Fibroblast of mammary gland (primary cell): ENCODE data around the gene RAB13.
A peak's percentile ranks its signal among the peaks of the same experiment; 100 is the strongest.
"Not testable (repeated sequence)": the region's sequence is repeated elsewhere in the genome, so short reads cannot be mapped to it uniquely, and the experiment has no call there.

Experiments used
- DNase-seq: peaks from one replicate; pipeline ENCODE4 v3.0.0-alpha.2; 2010; ENCODE audit warnings: low read depth
- H3K4me3 ChIP-seq: 2 replicates; pipeline ENCODE4 v1.5.1; 2011; ENCODE audit warnings: low read depth, mild to moderate bottlenecking, low read length, moderate library complexity; ENCODE audit not compliant: control insufficient read depth
- CTCF ChIP-seq: conservative IDR thresholded peaks from 2 replicates; pipeline ENCODE4 v1.5.1; 2011; ENCODE audit warnings: low read depth, low read length, inconsistent platforms; ENCODE audit not compliant: control insufficient read depth, insufficient read depth

Gene RAB13

DNA sequence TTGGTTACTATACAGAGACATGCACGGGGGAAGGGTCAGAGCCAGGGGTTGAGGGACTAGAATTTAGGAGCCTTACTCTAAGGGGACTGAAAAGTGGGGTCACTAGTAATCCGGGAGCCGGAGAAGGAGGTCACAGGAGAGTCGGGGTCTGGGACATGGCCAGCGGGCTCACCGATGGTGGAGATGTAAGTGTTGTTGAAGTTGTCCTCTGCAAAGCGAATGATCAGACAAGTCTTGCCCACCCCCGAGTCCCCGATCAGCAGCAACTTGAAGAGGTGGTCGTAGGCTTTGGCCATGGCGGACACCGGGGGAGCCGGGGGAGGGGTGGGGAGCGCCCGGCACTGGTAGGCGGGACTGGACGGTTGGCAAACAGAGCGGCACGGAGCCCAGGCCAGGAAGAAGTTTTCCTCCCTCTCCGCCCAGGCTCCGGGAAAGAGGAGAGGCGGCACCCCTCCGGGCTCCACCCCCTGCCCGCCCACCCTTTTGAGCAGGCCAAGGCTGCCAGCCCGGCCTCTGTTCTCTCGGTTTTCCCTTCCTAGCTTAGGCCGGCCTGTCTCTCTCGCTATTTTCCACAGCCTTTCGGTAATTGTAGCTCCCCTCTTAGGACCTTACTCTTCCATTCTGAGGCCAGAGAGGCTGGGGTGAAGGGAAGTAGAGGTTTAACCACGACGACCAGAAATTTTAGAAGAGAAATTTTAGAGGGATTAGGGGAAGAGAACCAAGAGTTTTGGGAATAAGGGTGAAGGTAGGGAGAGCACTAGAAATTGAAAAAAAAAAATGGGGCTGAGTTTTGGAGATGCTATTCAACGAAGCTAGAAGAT is at the start of gene RAB13:
Gene RAB13 (minus strand): TSS at position 399 of the 821 bp plus-strand sequence. CDS start 103 bp downstream, at position 296.
- TF ChIP-seq CTCF = no peak
- H3K4me3 ChIP-seq = peak within 1 kb of the TSS; percentile 81
- DNase-seq = peak; percentile 82

DNA sequence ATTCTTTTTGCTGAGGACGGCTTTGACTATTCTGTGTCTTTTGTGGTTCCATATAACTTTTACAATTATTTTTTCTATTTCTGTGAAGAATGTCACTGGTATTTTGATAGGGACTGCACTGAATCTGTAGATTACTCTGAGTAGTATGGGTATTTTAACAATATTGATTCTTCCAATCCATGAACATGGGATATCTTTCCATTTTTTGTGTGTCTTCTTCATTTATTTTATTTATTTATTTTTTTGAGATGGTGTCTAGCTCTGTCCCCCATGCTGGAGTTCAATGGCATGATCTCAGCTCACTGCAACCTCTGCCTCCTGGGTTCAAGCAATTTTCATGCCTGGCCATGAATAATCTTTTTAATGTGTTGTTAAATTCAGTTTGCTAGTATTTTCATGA is 47.6 kb upstream of the RAB13 start:
- not testable (repeated sequence) for DNase-seq, H3K4me3 ChIP-seq

DNA sequence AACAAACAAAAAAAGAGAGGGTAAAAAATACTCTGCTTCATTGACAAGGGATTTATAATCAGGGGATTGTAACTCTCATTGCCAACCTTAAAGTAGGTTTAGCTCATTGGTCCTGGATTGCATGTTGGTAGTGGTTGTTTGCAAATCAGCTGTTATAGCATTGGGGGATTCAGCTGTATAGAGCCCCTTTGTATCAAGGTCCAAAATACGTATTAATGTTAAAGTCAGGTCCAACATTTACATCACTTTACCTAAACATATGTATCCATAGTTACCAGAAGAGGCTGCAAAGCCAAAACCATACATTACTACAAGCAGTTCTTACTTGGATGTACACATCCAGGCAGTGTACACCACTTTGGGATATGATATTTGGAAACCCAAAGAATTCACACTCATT is 33.8 kb upstream of the RAB13 start:
- DNase-seq = no peak
- no peak for TF ChIP-seq CTCF
- H3K4me3 ChIP-seq = no peak overlapping the region

- TF ChIP-seq CTCF = no peak
These were observed 33.1 kb upstream of the RAB13 start for GRCh38 chr1:154019269-154019668.

GRCh38 chr1:154014154-154014907 is 28.2 kb upstream of the RAB13 start:
- TF ChIP-seq CTCF = peak; percentile 20
- H3K4me3 ChIP-seq = no peak overlapping the region
- peak; percentile 84 for DNase-seq

More at GRCh38 chr1:154019269-154019668, 33.1 kb upstream of the RAB13 start:
- H3K4me3 ChIP-seq = no peak overlapping the region
- no peak for DNase-seq

DNA sequence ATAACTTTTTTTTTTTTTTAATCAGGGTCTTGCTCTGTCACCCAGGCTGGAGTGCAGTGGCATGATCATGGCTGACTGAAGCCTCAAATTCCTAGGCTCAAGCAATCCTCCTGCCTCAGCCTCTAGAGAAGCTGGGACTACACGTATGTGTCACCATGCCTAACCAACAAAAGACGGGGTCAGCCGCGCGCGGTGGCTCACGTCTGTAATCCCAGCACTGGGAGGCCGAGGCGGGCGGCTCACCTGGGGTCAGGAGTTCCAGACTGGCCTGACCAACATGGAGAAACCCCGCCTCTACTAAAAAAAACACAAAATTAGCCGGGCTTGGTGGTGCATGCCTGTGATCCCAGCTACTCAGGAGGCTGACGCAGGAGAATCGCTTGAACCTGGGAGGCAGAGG is 26.4 kb upstream of the RAB13 start:
- DNase-seq, H3K4me3 ChIP-seq: not testable (repeated sequence)

GRCh38 chr1:154012129-154012528 is 26.0 kb upstream of the RAB13 start:
- no peak for TF ChIP-seq CTCF
- no peak overlapping the region for H3K4me3 ChIP-seq
- no peak for DNase-seq
